Nephron progenitor cell (in vitro differentiated cells): ENCODE measurements around the gene GMDS.

Experiments used
- DNase-seq: peaks from one replicate; pipeline ENCODE4 v3.0.0; 2021
- H3K27ac Mint-ChIP-seq: 2 replicates; pipeline ENCODE4 v1.8.0; 2021; ENCODE audit warnings: mild to moderate bottlenecking, moderate library complexity, mixed read lengths
- H3K27me3 Mint-ChIP-seq: 2 replicates; pipeline ENCODE4 v1.8.0; 2021; ENCODE audit warnings: mild to moderate bottlenecking, low read depth, mixed read lengths; ENCODE audit not compliant: poor library complexity
- H3K36me3 Mint-ChIP-seq: 2 replicates; pipeline ENCODE4 v1.8.0; 2021; ENCODE audit warnings: low read depth, mixed read lengths
- H3K4me1 Mint-ChIP-seq: 2 replicates; pipeline ENCODE4 v1.8.0; 2021; ENCODE audit warnings: mixed read lengths
- H3K4me3 Mint-ChIP-seq: 2 replicates; pipeline ENCODE4 v1.8.0; 2021; ENCODE audit warnings: mild to moderate bottlenecking, moderate library complexity, mixed read lengths
- H3K9me3 Mint-ChIP-seq: 2 replicates; pipeline ENCODE4 v1.8.0; 2021; ENCODE audit warnings: mild to moderate bottlenecking, moderate library complexity, mixed read lengths
- CTCF ChIP-seq: fragments of 200-600 bp; sonication (generic); IDR thresholded peaks from 2 replicates; pipeline ENCODE4 v1.5.0; 2021; ENCODE audit warnings: antibody characterized with exemption

Gene GMDS

GRCh38 chr6:1584146-1584545 lies 661.3 kb downstream of the GMDS start:
- no peak for DNase-seq
- H3K27ac Mint-ChIP-seq, result no peak overlapping the region
- H3K4me3 Mint-ChIP-seq, result no peak overlapping the region
- peaks cover 8% of the 10 kb centered on the region for H3K27me3 Mint-ChIP-seq
- H3K4me1 Mint-ChIP-seq, result peaks cover 12% of the 10 kb centered on the region
- peaks cover 6% of the 10 kb centered on the region for H3K36me3 Mint-ChIP-seq
- peaks cover 13% of the 10 kb centered on the region for H3K9me3 Mint-ChIP-seq
- no peak for TF ChIP-seq CTCF

- Mint-ChIP-seq H3K4me1 (peaks cover 38% of the 10 kb centered on the region), H3K36me3 (peaks cover 6% of the 10 kb centered on the region), H3K9me3 (peaks cover 13% of the 10 kb centered on the region), H3K27me3 (peaks cover 8% of the 10 kb centered on the region), H3K4me3 (no peak overlapping the region), H3K27ac (no peak overlapping the region)
- no peak for TF ChIP-seq CTCF
- no peak for DNase-seq
These were observed 664.0 kb downstream of the GMDS start for GRCh38 chr6:1581120-1581991.

GRCh38 chr6:1580585-1580984 lies 664.8 kb downstream of the GMDS start:
- H3K36me3 Mint-ChIP-seq, result peaks cover 6% of the 10 kb centered on the region
- no peak for DNase-seq
- H3K4me1 Mint-ChIP-seq, result peaks cover 46% of the 10 kb centered on the region
- H3K27me3 Mint-ChIP-seq, result peaks cover 8% of the 10 kb centered on the region
- no peak for TF ChIP-seq CTCF
- H3K9me3 Mint-ChIP-seq, result peaks cover 13% of the 10 kb centered on the region
- no peak overlapping the region for H3K4me3 Mint-ChIP-seq
- H3K27ac Mint-ChIP-seq, result no peak overlapping the region

- Mint-ChIP-seq H3K27me3 (peaks cover 8% of the 10 kb centered on the region), H3K9me3 (peaks cover 13% of the 10 kb centered on the region), H3K4me1 (peaks cover 51% of the 10 kb centered on the region), H3K27ac (no peak overlapping the region), H3K36me3 (peaks cover 6% of the 10 kb centered on the region), H3K4me3 (no peak overlapping the region)
- DNase-seq, result no peak
- TF ChIP-seq CTCF, result no peak
These were observed 665.3 kb downstream of the GMDS start for GRCh38 chr6:1580109-1580508.

- no peak overlapping the region for H3K4me3 Mint-ChIP-seq
- no peak for DNase-seq
- no peak overlapping the region for H3K27ac Mint-ChIP-seq
- no peak for TF ChIP-seq CTCF
- H3K9me3 Mint-ChIP-seq, result peaks cover 11% of the 10 kb centered on the region
- peaks cover 6% of the 10 kb centered on the region for H3K36me3 Mint-ChIP-seq
- peaks cover 8% of the 10 kb centered on the region for H3K27me3 Mint-ChIP-seq
- H3K4me1 Mint-ChIP-seq, result peaks cover 61% of the 10 kb centered on the region
These were observed 666.3 kb downstream of the GMDS start for GRCh38 chr6:1579096-1579495.
